ENCODE measurements around the gene COMMD8. TPM values are rescaled to one million over a fixed set of nuclear protein-coding genes. Genes with fewer than 3 reads are reported as not detected.

The COMMD8 gene
- 28.7 TPM for total RNA-seq
- polyA plus RNA-seq, result 43.5 TPM
- long read RNA-seq, donor 1, partial matches to known transcripts, result 0 of 4 reads
- long read RNA-seq, donor 1, other reads (novel, unspliced or antisense), result 0 of 4 reads
- long read RNA-seq, donor 2, result 0 reads
- long read RNA-seq, donor 3, transcript COMMD8-201 (5 exons, 1,469 nt), result major isoform, 54 of 74 reads
- long read RNA-seq, donor 3, partial matches to known transcripts, result 19 of 74 reads
- long read RNA-seq, donor 3, other reads (novel, unspliced or antisense), result 0 of 74 reads
- long read RNA-seq, donor 4, transcript COMMD8-201 (5 exons, 1,469 nt), result major isoform, 9 of 9 reads
- long read RNA-seq, donor 4, partial matches to known transcripts, result 0 of 9 reads
- long read RNA-seq, donor 4, other reads (novel, unspliced or antisense), result 0 of 9 reads
- long read RNA-seq, donor 5, transcript COMMD8-201 (5 exons, 1,469 nt), result major isoform, 45 of 65 reads
- long read RNA-seq, donor 5, partial matches to known transcripts, result 12 of 65 reads
- long read RNA-seq, donor 5, other reads (novel, unspliced or antisense), result 7 of 65 reads
- long read RNA-seq, donor 6, transcript COMMD8-201 (5 exons, 1,469 nt), result major isoform, 19 of 19 reads
- long read RNA-seq, donor 6, partial matches to known transcripts, result 0 of 19 reads
- long read RNA-seq, donor 6, other reads (novel, unspliced or antisense), result 0 of 19 reads
- long read RNA-seq, donor 7, transcript COMMD8-201 (5 exons, 1,469 nt), result major isoform, 29 of 29 reads
- long read RNA-seq, donor 7, partial matches to known transcripts, result 0 of 29 reads
- long read RNA-seq, donor 7, other reads (novel, unspliced or antisense), result 0 of 29 reads
- long read RNA-seq, donor 8, transcript COMMD8-201 (5 exons, 1,469 nt), result major isoform, 8 of 8 reads
- long read RNA-seq, donor 8, partial matches to known transcripts, result 0 of 8 reads
- long read RNA-seq, donor 8, other reads (novel, unspliced or antisense), result 0 of 8 reads
- long read RNA-seq, donor 9, transcript COMMD8-201 (5 exons, 1,469 nt), result major isoform, 18 of 18 reads
- long read RNA-seq, donor 9, partial matches to known transcripts, result 0 of 18 reads
- long read RNA-seq, donor 9, other reads (novel, unspliced or antisense), result 0 of 18 reads
- long read RNA-seq, donor 10, transcript COMMD8-201 (5 exons, 1,469 nt), result major isoform, 23 of 23 reads
- long read RNA-seq, donor 10, partial matches to known transcripts, result 0 of 23 reads
- long read RNA-seq, donor 10, other reads (novel, unspliced or antisense), result 0 of 23 reads

- Histone ChIP-seq H3K27ac (ENCODE audit: low read depth in 1 of 2, low read length in 1 of 2) (peak within 1 kb of the TSS; percentile 56 to 88), H3K4me3 (ENCODE audit: low read length in 2 of 2) (peak within 1 kb of the TSS; percentile 73 to 81), H3K36me3 (ENCODE audit: control insufficient read depth in 2 of 2, insufficient read depth in 2 of 2, low read length in 1 of 2) (no peaks in the 10 kb centered on the region), H3K4me1 (ENCODE audit: control insufficient read depth in 2 of 2, insufficient read depth in 2 of 2, low read length in 2 of 2) (peaks cover 7% of the 10 kb centered on the region in 2 donors), H3K9me3 (ENCODE audit: control insufficient read depth in 2 of 2, insufficient read depth in 1 of 2, low read length in 1 of 2) (no peaks in the 10 kb centered on the region), H3K27me3 (ENCODE audit: control insufficient read depth in 2 of 2, insufficient read depth in 1 of 2, low read length in 1 of 2) (no peaks in the 10 kb centered on the region)
- peak; percentile 90 to 98 (median 94) for DNase-seq (ENCODE audit: low read depth in 6 of 9, low spot score in 9 of 9)
- WGBS, result under 1% methylated on average over 51 of the region's 51 CpGs
Observed at GRCh38 chr4:47463235-47463956, at the start of gene COMMD8. TSS of gene COMMD8 (minus strand) at chr4:47463702. CDS start at chr4:47463651, 51 bp downstream.

- peak in 1 of 9 donors; percentile 14 for DNase-seq (ENCODE audit: low read depth in 6 of 9, low spot score in 9 of 9)
- H3K27ac ChIP-seq (ENCODE audit: low read depth in 1 of 2, low read length in 1 of 2), result no peak overlapping the region
- no peak overlapping the region for H3K4me3 ChIP-seq (ENCODE audit: low read length in 2 of 2)
- H3K9me3 ChIP-seq (ENCODE audit: control insufficient read depth in 2 of 2, insufficient read depth in 1 of 2, low read length in 1 of 2), result no peaks in the 10 kb centered on the region
- 59% methylated on average over 2 of the region's 2 CpGs for WGBS
- no peaks in the 10 kb centered on the region for H3K27me3 ChIP-seq (ENCODE audit: control insufficient read depth in 2 of 2, insufficient read depth in 1 of 2, low read length in 1 of 2)
- no peaks in the 10 kb centered on the region for H3K4me1 ChIP-seq (ENCODE audit: control insufficient read depth in 2 of 2, insufficient read depth in 2 of 2, low read length in 2 of 2)
- H3K36me3 ChIP-seq (ENCODE audit: control insufficient read depth in 2 of 2, insufficient read depth in 2 of 2, low read length in 1 of 2), result no peaks in the 10 kb centered on the region
Observed at GRCh38 chr4:47510506-47511143, 47.1 kb upstream of the COMMD8 start.

- H3K27ac ChIP-seq (ENCODE audit: low read depth in 1 of 2, low read length in 1 of 2), result no peak overlapping the region
- H3K36me3 ChIP-seq (ENCODE audit: control insufficient read depth in 2 of 2, insufficient read depth in 2 of 2, low read length in 1 of 2), result no peaks in the 10 kb centered on the region
- H3K4me1 ChIP-seq (ENCODE audit: control insufficient read depth in 2 of 2, insufficient read depth in 2 of 2, low read length in 2 of 2), result no peaks in the 10 kb centered on the region
- no peak overlapping the region for H3K4me3 ChIP-seq (ENCODE audit: low read length in 2 of 2)
- DNase-seq (ENCODE audit: low read depth in 6 of 9, low spot score in 9 of 9), result no peak
- WGBS, result 98% methylated on average over 3 of the region's 3 CpGs
- H3K9me3 ChIP-seq (ENCODE audit: control insufficient read depth in 2 of 2, insufficient read depth in 1 of 2, low read length in 1 of 2), result no peaks in the 10 kb centered on the region
- H3K27me3 ChIP-seq (ENCODE audit: control insufficient read depth in 2 of 2, insufficient read depth in 1 of 2, low read length in 1 of 2), result no peaks in the 10 kb centered on the region
Observed at GRCh38 chr4:47505666-47506065, 42.2 kb upstream of the COMMD8 start.

GRCh38 chr4:47505147-47505546 lies 41.6 kb upstream of the COMMD8 start:
- no peak overlapping the region for H3K27ac ChIP-seq (ENCODE audit: low read depth in 1 of 2, low read length in 1 of 2)
- H3K4me1 ChIP-seq (ENCODE audit: control insufficient read depth in 2 of 2, insufficient read depth in 2 of 2, low read length in 2 of 2), result no peaks in the 10 kb centered on the region
- no peaks in the 10 kb centered on the region for H3K9me3 ChIP-seq (ENCODE audit: control insufficient read depth in 2 of 2, insufficient read depth in 1 of 2, low read length in 1 of 2)
- no peak overlapping the region for H3K4me3 ChIP-seq (ENCODE audit: low read length in 2 of 2)
- no peak for DNase-seq (ENCODE audit: low read depth in 6 of 9, low spot score in 9 of 9)
- H3K36me3 ChIP-seq (ENCODE audit: control insufficient read depth in 2 of 2, insufficient read depth in 2 of 2, low read length in 1 of 2), result no peaks in the 10 kb centered on the region
- no peaks in the 10 kb centered on the region for H3K27me3 ChIP-seq (ENCODE audit: control insufficient read depth in 2 of 2, insufficient read depth in 1 of 2, low read length in 1 of 2)
- 82% methylated on average over 3 of the region's 3 CpGs for WGBS

GRCh38 chr4:47500776-47501175 lies 37.3 kb upstream of the COMMD8 start:
- Histone ChIP-seq H3K27ac (ENCODE audit: low read depth in 1 of 2, low read length in 1 of 2) (no peak overlapping the region), H3K4me1 (ENCODE audit: control insufficient read depth in 2 of 2, insufficient read depth in 2 of 2, low read length in 2 of 2) (no peaks in the 10 kb centered on the region), H3K9me3 (ENCODE audit: control insufficient read depth in 2 of 2, insufficient read depth in 1 of 2, low read length in 1 of 2) (no peaks in the 10 kb centered on the region), H3K4me3 (ENCODE audit: low read length in 2 of 2) (no peak overlapping the region), H3K36me3 (ENCODE audit: control insufficient read depth in 2 of 2, insufficient read depth in 2 of 2, low read length in 1 of 2) (no peaks in the 10 kb centered on the region), H3K27me3 (ENCODE audit: control insufficient read depth in 2 of 2, insufficient read depth in 1 of 2, low read length in 1 of 2) (no peaks in the 10 kb centered on the region)
- DNase-seq (ENCODE audit: low read depth in 6 of 9, low spot score in 9 of 9), result no peak
- 64% methylated on average over 3 of the region's 3 CpGs for WGBS

GRCh38 chr4:47499700-47500099 lies 36.2 kb upstream of the COMMD8 start:
- no peaks in the 10 kb centered on the region for H3K36me3 ChIP-seq (ENCODE audit: control insufficient read depth in 2 of 2, insufficient read depth in 2 of 2, low read length in 1 of 2)
- no peaks in the 10 kb centered on the region for H3K4me1 ChIP-seq (ENCODE audit: control insufficient read depth in 2 of 2, insufficient read depth in 2 of 2, low read length in 2 of 2)
- H3K27me3 ChIP-seq (ENCODE audit: control insufficient read depth in 2 of 2, insufficient read depth in 1 of 2, low read length in 1 of 2), result no peaks in the 10 kb centered on the region
- H3K27ac ChIP-seq (ENCODE audit: low read depth in 1 of 2, low read length in 1 of 2), result no peak overlapping the region
- 19% methylated on average over 2 of the region's 2 CpGs for WGBS
- H3K9me3 ChIP-seq (ENCODE audit: control insufficient read depth in 2 of 2, insufficient read depth in 1 of 2, low read length in 1 of 2), result no peaks in the 10 kb centered on the region
- H3K4me3 ChIP-seq (ENCODE audit: low read length in 2 of 2), result no peak overlapping the region
- no peak for DNase-seq (ENCODE audit: low read depth in 6 of 9, low spot score in 9 of 9)

- Histone ChIP-seq H3K27me3 (ENCODE audit: control insufficient read depth in 2 of 2, insufficient read depth in 1 of 2, low read length in 1 of 2) (no peaks in the 10 kb centered on the region), H3K4me1 (ENCODE audit: control insufficient read depth in 2 of 2, insufficient read depth in 2 of 2, low read length in 2 of 2) (no peaks in the 10 kb centered on the region), H3K27ac (ENCODE audit: low read depth in 1 of 2, low read length in 1 of 2) (no peak overlapping the region), H3K36me3 (ENCODE audit: control insufficient read depth in 2 of 2, insufficient read depth in 2 of 2, low read length in 1 of 2) (no peaks in the 10 kb centered on the region), H3K9me3 (ENCODE audit: control insufficient read depth in 2 of 2, insufficient read depth in 1 of 2, low read length in 1 of 2) (no peaks in the 10 kb centered on the region), H3K4me3 (ENCODE audit: low read length in 2 of 2) (no peak overlapping the region)
- no peak for DNase-seq (ENCODE audit: low read depth in 6 of 9, low spot score in 9 of 9)
- 94% methylated on average over 6 of the region's 6 CpGs for WGBS
Observed at GRCh38 chr4:47498899-47499298, 35.4 kb upstream of the COMMD8 start.

GRCh38 chr4:47494124-47494430 lies 30.6 kb upstream of the COMMD8 start:
- WGBS, result 68% methylated on average over 4 of the region's 4 CpGs
- Histone ChIP-seq H3K27me3 (ENCODE audit: control insufficient read depth in 2 of 2, insufficient read depth in 1 of 2, low read length in 1 of 2) (no peaks in the 10 kb centered on the region), H3K4me1 (ENCODE audit: control insufficient read depth in 2 of 2, insufficient read depth in 2 of 2, low read length in 2 of 2) (no peaks in the 10 kb centered on the region), H3K9me3 (ENCODE audit: control insufficient read depth in 2 of 2, insufficient read depth in 1 of 2, low read length in 1 of 2) (no peaks in the 10 kb centered on the region), H3K4me3 (ENCODE audit: low read length in 2 of 2) (no peak overlapping the region), H3K27ac (ENCODE audit: low read depth in 1 of 2, low read length in 1 of 2) (no peak overlapping the region), H3K36me3 (ENCODE audit: control insufficient read depth in 2 of 2, insufficient read depth in 2 of 2, low read length in 1 of 2) (no peaks in the 10 kb centered on the region)
- DNase-seq (ENCODE audit: low read depth in 6 of 9, low spot score in 9 of 9), result no peak

Data from thymus (tissue), 14 donors.